ENCODE data around the gene ZNF768.
"Not testable (repeated sequence)": the region's sequence is repeated elsewhere in the genome, so short reads cannot be mapped to it uniquely, and the experiment has no call there.

Gene ZNF768

GRCh38 chr16:30555315-30556124 lies 29.2 kb upstream of the ZNF768 start:
- no peak for DNase-seq (ENCODE audit: low spot score)

GRCh38 chr16:30554557-30555314 lies 28.4 kb upstream of the ZNF768 start:
- no peak for DNase-seq (ENCODE audit: low spot score)

DNA sequence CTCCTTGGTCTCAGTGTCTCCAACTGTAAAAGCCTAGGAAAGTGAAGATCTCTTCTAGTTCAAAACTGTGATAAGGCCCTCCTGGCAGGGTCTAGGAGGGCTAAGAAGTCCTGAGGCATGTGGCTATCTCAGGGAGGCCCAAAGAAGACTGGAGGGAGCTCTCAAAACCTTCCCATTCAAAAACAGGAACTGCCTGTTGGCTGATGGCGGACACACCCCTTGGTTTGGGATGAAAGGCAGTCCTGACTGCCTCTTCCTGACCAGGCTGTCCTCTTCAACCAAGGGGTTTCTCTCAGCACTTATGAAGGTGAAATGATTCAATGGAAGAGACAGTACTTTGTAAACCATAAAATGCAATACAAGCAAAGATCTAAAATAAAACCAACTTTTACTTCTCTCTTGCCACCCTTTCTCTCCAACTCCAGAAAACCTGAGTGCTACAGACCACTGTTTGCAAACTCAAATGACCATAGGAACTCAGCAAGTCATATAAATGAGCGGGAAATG lies 27.1 kb upstream of the ZNF768 start:
- no peak for DNase-seq (ENCODE audit: low spot score)

GRCh38 chr16:30552956-30553355 lies 26.6 kb upstream of the ZNF768 start:
- DNase-seq (ENCODE audit: low spot score): no peak

DNA sequence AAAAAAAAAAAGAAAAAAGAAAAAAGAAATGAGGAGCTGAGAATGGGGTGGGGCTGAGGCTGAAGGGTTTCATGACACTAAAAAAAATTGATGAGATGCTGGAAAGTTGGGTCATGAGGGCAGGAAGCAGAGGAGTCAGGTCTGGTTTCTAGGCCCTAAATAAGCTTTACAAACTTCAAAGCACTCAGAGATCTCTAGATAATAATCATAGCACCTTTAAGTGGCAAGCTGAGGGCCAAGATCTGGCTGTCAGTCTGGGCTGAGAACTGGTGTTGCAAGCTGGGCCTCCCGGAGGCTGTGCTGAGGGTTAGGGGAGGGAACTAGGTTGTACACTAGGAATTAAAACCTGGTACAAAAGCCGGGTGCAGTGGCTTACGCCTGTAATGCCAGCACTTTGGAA lies 25.4 kb upstream of the ZNF768 start:
- no peak for DNase-seq (ENCODE audit: low spot score)

DNA sequence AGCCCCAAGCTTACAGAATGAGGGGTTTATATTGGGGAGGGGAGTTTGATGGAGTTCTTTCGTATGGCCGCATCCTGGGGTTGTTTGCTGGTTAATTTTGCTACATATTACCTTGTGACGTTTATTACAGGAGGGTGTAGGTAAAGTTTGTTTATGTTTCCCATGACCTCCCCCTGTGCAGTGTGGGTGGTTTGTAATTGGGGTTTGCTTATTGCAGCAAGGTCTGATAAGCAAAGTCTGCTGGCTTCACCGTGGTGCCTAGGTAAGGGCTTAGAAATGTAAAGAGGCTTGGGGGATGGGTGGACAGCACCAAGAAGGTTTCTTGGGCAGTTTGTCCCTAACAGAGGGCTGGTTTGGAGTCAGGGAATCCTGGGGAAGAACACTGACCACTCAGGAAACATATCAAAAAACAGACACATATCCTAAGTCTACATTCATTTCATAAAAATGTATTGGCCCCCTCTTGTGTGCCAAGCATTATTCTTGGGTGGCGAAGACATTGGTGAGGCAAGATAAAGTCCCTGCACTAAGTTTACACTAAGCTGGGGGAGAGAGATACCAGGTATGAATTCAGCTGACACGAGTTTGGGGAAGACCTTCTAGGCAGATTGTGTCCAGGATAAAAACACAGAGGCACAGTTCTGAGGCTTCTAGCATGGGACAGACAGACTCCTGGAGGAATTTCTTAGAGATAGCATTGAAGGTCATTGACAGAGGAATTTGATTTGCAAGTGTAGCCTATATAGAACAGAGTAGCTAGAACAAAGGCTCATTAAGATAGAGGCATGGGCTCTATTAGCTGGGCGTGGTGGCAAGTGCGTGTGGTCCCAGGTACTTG lies 22.3 kb upstream of the ZNF768 start:
- DNase-seq (ENCODE audit: low spot score): no peak

DNA sequence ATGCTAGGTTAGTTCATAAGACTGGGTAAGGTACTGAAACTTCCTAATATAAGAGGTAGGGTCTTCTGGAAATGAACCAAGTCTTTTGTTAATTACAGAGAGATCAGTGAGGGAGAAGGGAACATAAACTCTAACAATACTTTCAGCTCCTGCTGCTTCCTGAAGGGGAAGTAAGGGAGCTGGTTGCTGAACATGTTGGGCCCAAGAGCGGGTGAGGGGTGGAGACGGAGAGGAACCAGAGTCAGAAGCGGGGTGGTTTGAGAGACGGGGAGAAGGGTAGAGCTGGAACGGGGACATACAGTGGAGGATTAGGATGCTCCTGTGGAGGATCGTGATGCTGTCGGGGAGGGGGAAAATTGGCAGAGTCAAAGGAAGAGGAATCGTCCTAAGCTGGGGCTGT lies 19.7 kb upstream of the ZNF768 start:
- DNase-seq (ENCODE audit: low spot score): no peak

DNA sequence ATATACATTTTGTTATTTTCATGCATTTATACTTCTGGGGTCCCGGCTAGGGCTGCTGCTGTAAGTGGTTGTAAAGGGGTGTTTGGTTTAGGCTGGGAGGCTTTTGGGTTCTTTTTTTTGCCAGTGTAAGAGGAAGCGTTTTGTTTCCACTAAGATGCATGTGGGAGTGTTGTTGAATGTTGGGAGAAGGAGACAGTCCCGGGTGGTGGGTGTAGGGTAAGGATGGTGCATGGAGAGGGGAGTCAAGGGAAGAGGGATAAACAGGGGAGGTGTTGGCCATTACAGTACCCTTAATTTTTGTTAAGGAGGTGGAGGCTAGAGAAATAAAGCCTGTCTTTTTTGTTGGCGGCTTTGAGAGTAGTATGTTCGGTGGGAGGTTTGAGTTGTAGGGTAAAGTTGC lies 16.7 kb upstream of the ZNF768 start:
- no peak for DNase-seq (ENCODE audit: low spot score)

- DNase-seq (ENCODE audit: low spot score): no peak
These were observed 15.3 kb upstream of the ZNF768 start for GRCh38 chr16:30541502-30542329.

- not testable (repeated sequence) for DNase-seq (ENCODE audit: low spot score)
These were observed 14.6 kb upstream of the ZNF768 start for GRCh38 chr16:30540916-30541464.

GRCh38 chr16:30539986-30540526 lies 13.7 kb upstream of the ZNF768 start:
- not testable (repeated sequence) for DNase-seq (ENCODE audit: low spot score)

DNA sequence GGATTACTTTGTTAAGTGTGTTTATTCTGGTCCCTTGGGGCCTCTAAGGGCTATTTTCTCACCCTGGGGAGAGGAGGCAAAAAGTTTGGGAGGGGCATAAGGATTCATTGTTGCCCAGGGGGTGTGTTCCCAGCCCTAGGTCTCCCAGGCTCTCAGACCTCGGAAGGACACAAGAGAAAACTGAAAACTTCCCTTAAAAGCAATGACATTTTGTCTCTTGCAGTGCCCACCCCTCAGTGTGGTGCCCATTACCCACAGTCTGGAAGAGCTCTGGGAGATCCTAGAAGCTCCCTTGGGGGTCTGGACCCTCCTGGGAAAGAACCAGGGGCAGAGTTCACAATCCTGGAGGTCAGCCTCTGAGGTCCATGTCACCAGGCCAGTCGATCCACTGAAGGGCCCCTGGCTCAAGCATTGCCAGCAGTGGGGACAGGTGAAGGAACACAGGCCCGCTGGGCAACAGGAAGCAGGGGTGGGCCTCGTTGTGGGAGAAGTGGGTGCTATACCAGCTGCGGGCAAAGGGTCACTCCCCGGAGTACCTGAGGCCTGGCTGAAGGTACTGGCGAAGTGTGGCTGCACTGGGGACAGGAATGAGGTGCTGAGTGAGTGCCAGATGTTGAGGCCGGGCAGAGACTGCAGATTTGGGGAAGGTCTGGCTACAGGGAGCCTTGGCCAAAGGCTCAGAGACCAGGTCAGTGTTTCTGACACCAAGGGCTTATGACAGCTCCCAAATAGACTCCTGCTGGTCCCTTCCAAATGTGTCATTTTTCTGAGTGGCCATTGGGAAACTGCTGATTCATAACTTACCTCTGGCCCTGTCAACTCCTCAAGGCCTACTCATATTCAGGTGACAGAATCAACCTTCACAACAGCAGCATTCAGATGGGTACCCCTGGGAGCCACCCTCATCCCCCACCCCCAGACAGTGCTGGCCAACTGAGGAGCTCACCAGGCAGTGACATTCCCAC lies 12.9 kb upstream of the ZNF768 start:
- DNase-seq (ENCODE audit: low spot score): no peak

GRCh38 chr16:30536391-30537024 lies 10.1 kb upstream of the ZNF768 start:
- not testable (repeated sequence) for DNase-seq (ENCODE audit: low spot score)

DNA sequence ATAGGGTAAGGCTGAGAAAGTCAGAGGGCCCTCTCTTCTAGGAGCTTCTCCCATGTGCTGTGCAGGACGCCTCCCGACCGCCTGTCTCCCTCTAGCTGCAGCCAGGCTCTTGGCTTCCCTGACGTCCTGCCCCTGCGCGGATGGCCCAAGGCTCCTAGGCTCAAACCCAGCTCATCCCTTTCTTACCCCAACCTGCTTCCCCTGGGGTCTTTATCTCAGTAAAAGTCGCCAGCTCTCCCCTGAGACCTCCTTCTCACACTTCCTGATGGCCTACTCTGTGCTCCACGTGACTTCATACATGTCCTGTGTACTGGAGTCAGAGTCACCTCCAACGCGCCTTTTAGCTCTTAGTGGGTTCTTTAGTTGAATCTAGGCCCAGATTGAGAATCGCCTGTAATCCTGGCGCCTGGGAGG lies 9.4 kb upstream of the ZNF768 start:
- peak; percentile 72 for DNase-seq (ENCODE audit: low spot score)

DNA sequence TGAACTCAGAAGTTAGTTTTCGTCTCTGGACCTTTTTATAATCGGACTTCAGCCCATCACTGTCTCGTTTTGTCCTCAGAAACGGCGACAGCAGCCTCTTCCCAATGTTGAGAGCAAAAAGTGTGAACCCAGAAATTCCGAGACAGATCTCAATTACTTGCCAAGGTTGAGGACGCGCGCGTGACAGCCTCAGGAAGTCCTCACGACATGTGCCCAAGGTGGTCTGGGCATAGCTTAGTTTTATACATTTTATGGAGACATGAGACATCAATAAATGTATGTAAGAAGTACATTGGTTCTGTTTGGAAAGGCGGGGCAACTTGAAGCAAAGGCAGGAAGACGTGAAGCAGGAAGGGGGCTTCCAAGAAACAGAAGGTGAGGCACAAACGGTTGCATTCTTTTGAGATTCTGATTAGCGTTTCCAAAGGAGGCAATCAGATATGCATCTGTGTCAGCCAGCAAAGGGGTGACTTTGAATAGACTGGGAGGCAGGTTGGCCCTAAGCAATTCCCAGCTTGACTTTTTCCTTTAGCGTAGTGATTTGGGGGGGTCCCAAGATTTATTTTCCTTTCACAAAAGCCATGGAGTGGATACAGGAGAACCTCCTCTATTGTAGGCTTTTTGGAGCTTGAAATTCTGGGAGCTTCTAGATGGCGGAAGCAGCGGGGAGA lies 8.9 kb upstream of the ZNF768 start:
- DNase-seq (ENCODE audit: low spot score): no peak

GRCh38 chr16:30534368-30535105 lies 8.2 kb upstream of the ZNF768 start, which contains the start of gene ZNF747:
Gene ZNF747, minus strand, starts transcription at chr16:30534858. Its CDS starts 179 bp downstream, at chr16:30534679.
- peak; percentile 93 for DNase-seq (ENCODE audit: low spot score)

GRCh38 chr16:30533748-30534367 lies 7.5 kb upstream of the ZNF768 start:
- no peak for DNase-seq (ENCODE audit: low spot score)

Data from germinal center (tissue), 1 donor.